OCI-LY1 (cell line): Measurements from ENCODE around the gene MED7.

Experiments used
- CTCF ChIP-seq: fragments of 200-600 bp; sonication (generic), shearing (Covaris generic); IDR thresholded peaks from 2 replicates; pipeline ENCODE4 v1.5.1; 2017; ENCODE audit warnings: mild to moderate bottlenecking, antibody characterized with exemption, low read length, moderate library complexity, mixed read lengths
- EZH2 ChIP-seq: fragments of 200-600 bp; sonication (generic), shearing (Covaris generic); IDR thresholded peaks from 2 replicates; pipeline ENCODE4 v1.8.0; 2017; ENCODE audit warnings: borderline replicate concordance, mixed run types, mild to moderate bottlenecking, antibody characterized with exemption, low read length, moderate library complexity, mixed read lengths

- no peak for TF ChIP-seq CTCF
- TF ChIP-seq EZH2 = no peak
Observed at GRCh38 chr5:157113002-157113401, 29.7 kb downstream of the MED7 start.
